Loucy (cell line): ENCODE data around the gene FAR1.
"Not testable (repeated sequence)": the region's sequence is repeated elsewhere in the genome, so short reads cannot be mapped to it uniquely, and the experiment has no call there.

Source experiments
- H2AFZ ChIP-seq: fragments of 200-600 bp; sonication (generic); 2 replicates; pipeline ENCODE4 v1.6.0; 2016; ENCODE audit warnings: antibody characterized with exemption, mild to moderate bottlenecking, low read length, moderate library complexity
- H3F3A ChIP-seq: fragments of 200-600 bp; 2 replicates; pipeline ENCODE4 v1.6.0; 2016; ENCODE audit warnings: antibody characterized with exemption, low read depth, mild to moderate bottlenecking
- H3K27me3 ChIP-seq: fragments of 200-600 bp; sonication (generic); 2 replicates; pipeline ENCODE4 v1.6.1; 2014; ENCODE audit warnings: low read length, mild to moderate bottlenecking; ENCODE audit not compliant: insufficient read depth, poor library complexity, severe bottlenecking
- H3K36me3 ChIP-seq: fragments of 200-600 bp; sonication (generic); 2 replicates; pipeline ENCODE4 v1.6.1; 2016; ENCODE audit warnings: low read length; ENCODE audit not compliant: insufficient read depth
- H3K4me1 ChIP-seq: fragments of 200-600 bp; sonication (generic); 2 replicates; pipeline ENCODE4 v1.5.1; 2014; ENCODE audit warnings: low read length, mild to moderate bottlenecking; ENCODE audit not compliant: insufficient read depth, poor library complexity, severe bottlenecking
- H3K4me2 ChIP-seq: fragments of 200-600 bp; sonication (generic); 2 replicates; pipeline ENCODE4 v1.6.0; 2014; ENCODE audit warnings: antibody characterized with exemption, low read length, low read depth, mild to moderate bottlenecking; ENCODE audit not compliant: poor library complexity, severe bottlenecking
- H3K4me3 ChIP-seq: fragments of 200-600 bp; sonication (generic); 2 replicates; pipeline ENCODE4 v1.5.1; 2014; ENCODE audit warnings: low read length, mild to moderate bottlenecking, mixed read lengths; ENCODE audit not compliant: poor library complexity, severe bottlenecking
- H3K79me2 ChIP-seq: fragments of 200-600 bp; sonication (generic); 2 replicates; pipeline ENCODE4 v1.6.1; 2014; ENCODE audit warnings: low read length; ENCODE audit not compliant: insufficient read depth
- H3K9ac ChIP-seq: fragments of 200-600 bp; sonication (generic); 2 replicates; pipeline ENCODE4 v1.6.0; 2014; ENCODE audit warnings: mild to moderate bottlenecking, low read depth, low read length, moderate library complexity; ENCODE audit not compliant: poor library complexity, severe bottlenecking
- H3K9me2 ChIP-seq: fragments of 200-600 bp; sonication (generic); replicated peaks from 2 replicates; pipeline ENCODE4 v1.6.1; 2016; ENCODE audit warnings: low read depth, low read length, mixed read lengths
- H3K9me3 ChIP-seq: fragments of 200-600 bp; sonication (generic); 2 replicates; pipeline ENCODE4 v1.6.1; 2014; ENCODE audit warnings: mild to moderate bottlenecking, antibody characterized with exemption, low read length, low read depth; ENCODE audit not compliant: insufficient read depth
- H4K20me1 ChIP-seq: fragments of 200-600 bp; sonication (generic); 2 replicates; pipeline ENCODE4 v1.6.0; 2014; ENCODE audit warnings: antibody characterized with exemption, low read length, mild to moderate bottlenecking; ENCODE audit not compliant: insufficient read depth, poor library complexity, severe bottlenecking
- CTCF ChIP-seq: fragments of 200-600 bp; sonication (generic); conservative IDR thresholded peaks from 2 replicates; pipeline ENCODE4 v1.5.1; 2014; ENCODE audit warnings: mild to moderate bottlenecking, antibody characterized with exemption, low read length
- EZH2phosphoT487 ChIP-seq: fragments of 200-600 bp; IDR thresholded peaks from 2 replicates; pipeline ENCODE4 v1.6.1; 2018; ENCODE audit warnings: antibody characterized with exemption, mild to moderate bottlenecking, moderate library complexity, borderline replicate concordance

FAR1 gene

GRCh38 chr11:13647391-13647790 lies 21.1 kb upstream of the FAR1 start:
- Histone ChIP-seq H4K20me1 (no peaks in the 10 kb centered on the region), H3K79me2 (no peaks in the 10 kb centered on the region), H3K9me2 (no peaks in the 10 kb centered on the region), H3K27me3 (no peaks in the 10 kb centered on the region), H2AFZ (no peak overlapping the region), H3K36me3 (no peaks in the 10 kb centered on the region), H3K9me3 (no peaks in the 10 kb centered on the region), H3K4me2 (no peak overlapping the region), H3K4me1 (no peaks in the 10 kb centered on the region), H3F3A (no peaks in the 10 kb centered on the region), H3K4me3 (no peak overlapping the region), H3K9ac (no peak overlapping the region)
- no peak for TF ChIP-seq EZH2phosphoT487
- TF ChIP-seq CTCF: no peak

- Histone ChIP-seq H2AFZ (no peak overlapping the region), H3K9ac (no peak overlapping the region), H3K4me1 (no peaks in the 10 kb centered on the region), H3F3A (no peaks in the 10 kb centered on the region), H3K36me3 (no peaks in the 10 kb centered on the region), H3K79me2 (no peaks in the 10 kb centered on the region), H3K9me2 (no peaks in the 10 kb centered on the region), H3K4me2 (no peak overlapping the region), H3K27me3 (no peaks in the 10 kb centered on the region), H4K20me1 (no peaks in the 10 kb centered on the region), H3K9me3 (no peaks in the 10 kb centered on the region), H3K4me3 (no peak overlapping the region)
- TF ChIP-seq EZH2phosphoT487 (no peak), CTCF (no peak)
Measured at GRCh38 chr11:13649619-13650018, 18.8 kb upstream of the FAR1 start.

GRCh38 chr11:13651515-13651914 lies 17.0 kb upstream of the FAR1 start:
- not testable (repeated sequence) for H3K9me3 ChIP-seq, H3K36me3 ChIP-seq, H3K9ac ChIP-seq, H3K4me1 ChIP-seq, H3K4me3 ChIP-seq, H2AFZ ChIP-seq, H3K9me2 ChIP-seq, H3K27me3 ChIP-seq, H3F3A ChIP-seq, H3K79me2 ChIP-seq, H3K4me2 ChIP-seq, H4K20me1 ChIP-seq

GRCh38 chr11:13661074-13661623 lies 7.3 kb upstream of the FAR1 start:
- H3K27me3 ChIP-seq: peaks cover 4% of the 10 kb centered on the region

More at GRCh38 chr11:13661074-13661623, 7.3 kb upstream of the FAR1 start:
- Histone ChIP-seq H3K4me1 (no peaks in the 10 kb centered on the region), H4K20me1 (no peaks in the 10 kb centered on the region), H3K36me3 (no peaks in the 10 kb centered on the region), H3K4me2 (no peak overlapping the region), H2AFZ (no peak overlapping the region), H3F3A (no peaks in the 10 kb centered on the region), H3K79me2 (no peaks in the 10 kb centered on the region), H3K9ac (no peak overlapping the region), H3K9me3 (no peaks in the 10 kb centered on the region; the same call in 1 of the 2 replicates), H3K9me2 (no peaks in the 10 kb centered on the region), H3K4me3 (no peak overlapping the region)
- TF ChIP-seq CTCF (no peak), EZH2phosphoT487 (no peak)
